HEK293T (cell line): ENCODE results near the gene DDX55.

Source experiments
- CTCF ChIA-PET: fragments of 350-600 bp; formaldehyde crosslinking; extraction: SDS; loops from one replicate; lab custom pipeline; 2021; ENCODE audit warnings: antibody characterized with exemption, inconsistent platforms; lab: Yijun Ruan, JAX
- POLR2A ChIA-PET: fragments of 350-600 bp; formaldehyde crosslinking; extraction: SDS; loops from one replicate; lab custom pipeline; 2020; ENCODE audit warnings: antibody characterized with exemption, inconsistent platforms; lab: Yijun Ruan, JAX
- DNase-seq: peaks from one replicate; pipeline ENCODE4 v3.0.0; 2012; ENCODE audit warnings: mixed read lengths; ENCODE audit errors: extremely low spot score
- ARNT ChIP-seq: fragments of 450-650 bp; IDR thresholded peaks from 2 replicates; pipeline ENCODE4 v1.6.1; 2017; ENCODE audit warnings: mild to moderate bottlenecking
- BHLHE40 ChIP-seq: fragments of 450-650 bp; IDR thresholded peaks from 2 replicates; pipeline ENCODE4 v1.6.1; 2016; ENCODE audit warnings: mild to moderate bottlenecking, moderate library complexity, borderline replicate concordance
- CTBP1 ChIP-seq: fragments of 450-650 bp; IDR thresholded peaks from 2 replicates; pipeline ENCODE4 v1.6.1; 2016; ENCODE audit warnings: borderline replicate concordance
- ELF4 ChIP-seq: fragments of 450-650 bp; IDR thresholded peaks from 2 replicates; pipeline ENCODE4 v1.6.1; 2017; ENCODE audit warnings: antibody characterized with exemption
- FOXA1 ChIP-seq: fragments of 450-650 bp; IDR thresholded peaks from 2 replicates; pipeline ENCODE4 v1.6.1; 2016; ENCODE audit warnings: mild to moderate bottlenecking
- FOXK2 ChIP-seq: fragments of 450-650 bp; IDR thresholded peaks from 2 replicates; pipeline ENCODE4 v1.6.1; 2016; ENCODE audit warnings: mild to moderate bottlenecking
- FOXM1 ChIP-seq: fragments of 450-650 bp; IDR thresholded peaks from 2 replicates; pipeline ENCODE4 v1.6.1; 2017; ENCODE audit warnings: mild to moderate bottlenecking, borderline replicate concordance
- HDGF ChIP-seq: fragments of 450-650 bp; IDR thresholded peaks from 2 replicates; pipeline ENCODE4 v1.6.1; 2017; ENCODE audit warnings: antibody characterized with exemption, borderline replicate concordance
- L3MBTL2 ChIP-seq: fragments of 450-650 bp; conservative IDR thresholded peaks from 2 replicates; pipeline ENCODE4 v1.6.1; 2016; ENCODE audit warnings: mild to moderate bottlenecking
- LEF1 ChIP-seq: fragments of 450-650 bp; IDR thresholded peaks from 2 replicates; pipeline ENCODE4 v1.6.1; 2017; ENCODE audit warnings: mild to moderate bottlenecking, borderline replicate concordance
- NFRKB ChIP-seq: fragments of 450-650 bp; IDR thresholded peaks from 2 replicates; pipeline ENCODE4 v1.6.1; 2016; ENCODE audit warnings: mild to moderate bottlenecking, moderate library complexity
- PKNOX1 ChIP-seq: fragments of 450-650 bp; IDR thresholded peaks from 2 replicates; pipeline ENCODE4 v1.6.1; 2016
- SP1 ChIP-seq: fragments of 450-650 bp; IDR thresholded peaks from 2 replicates; pipeline ENCODE4 v1.6.1; 2017
- SUZ12 ChIP-seq: fragments of 450-650 bp; IDR thresholded peaks from 2 replicates; pipeline ENCODE4 v1.6.1; 2016; ENCODE audit warnings: mild to moderate bottlenecking
- TARDBP ChIP-seq: fragments of 450-650 bp; IDR thresholded peaks from 2 replicates; pipeline ENCODE4 v1.6.1; 2016
- ZNF384 ChIP-seq: fragments of 450-650 bp; IDR thresholded peaks from 2 replicates; pipeline ENCODE4 v1.6.1; 2016

DDX55 gene

GRCh38 chr12:123667771-123668170 is 65.9 kb downstream of the DDX55 start:
- no peak for DNase-seq
- CTCF ChIA-PET, result no interaction called here
- TF ChIP-seq L3MBTL2 (no peak), FOXA1 (no peak), FOXM1 (no peak), ZNF384 (no peak), BHLHE40 (no peak), HDGF (no peak), LEF1 (no peak), SP1 (no peak), ELF4 (no peak), FOXK2 (no peak), TARDBP (no peak), CTBP1 (no peak), PKNOX1 (no peak), NFRKB (no peak), SUZ12 (no peak), ARNT (no peak)
- POLR2A ChIA-PET, result no interaction called here
